MM.1S (cell line): ENCODE data around the gene ADIPOR2.

ENCODE experiments used
- CTCF ChIP-seq: fragments of 300-600 bp; sonication (generic); IDR thresholded peaks from 2 replicates; pipeline ENCODE4 v1.5.1; 2016; ENCODE audit warnings: antibody characterized with exemption, low read length, mixed read lengths
- EZH2 ChIP-seq: fragments of 300-600 bp; sonication (generic); optimal IDR thresholded peaks from 2 replicates; pipeline ENCODE3; 2017; ENCODE audit warnings: low read depth, mild to moderate bottlenecking, antibody characterized with exemption, low read length, mixed read lengths
- EZH2phosphoT487 ChIP-seq: fragments of 300-600 bp; sonication (generic); IDR thresholded peaks from 2 replicates; pipeline ENCODE4 v1.6.1; 2018; ENCODE audit warnings: antibody characterized with exemption, low read length

- TF ChIP-seq CTCF = no peak
- TF ChIP-seq EZH2 = no peak
- TF ChIP-seq EZH2phosphoT487 = no peak
Measured at GRCh38 chr12:1656902-1657301, 34.0 kb upstream of the ADIPOR2 start.
